ENCODE measurements around the gene DNAH7. TPM values are rescaled to one million over a fixed set of nuclear protein-coding genes. Genes with fewer than 3 reads are reported as not detected.

DNAH7 gene
- total and polyA plus RNA-seq, 2 of the 4 experiments (the other 2 are of a cell fraction): 0.22 to 0.36 TPM

DNA sequence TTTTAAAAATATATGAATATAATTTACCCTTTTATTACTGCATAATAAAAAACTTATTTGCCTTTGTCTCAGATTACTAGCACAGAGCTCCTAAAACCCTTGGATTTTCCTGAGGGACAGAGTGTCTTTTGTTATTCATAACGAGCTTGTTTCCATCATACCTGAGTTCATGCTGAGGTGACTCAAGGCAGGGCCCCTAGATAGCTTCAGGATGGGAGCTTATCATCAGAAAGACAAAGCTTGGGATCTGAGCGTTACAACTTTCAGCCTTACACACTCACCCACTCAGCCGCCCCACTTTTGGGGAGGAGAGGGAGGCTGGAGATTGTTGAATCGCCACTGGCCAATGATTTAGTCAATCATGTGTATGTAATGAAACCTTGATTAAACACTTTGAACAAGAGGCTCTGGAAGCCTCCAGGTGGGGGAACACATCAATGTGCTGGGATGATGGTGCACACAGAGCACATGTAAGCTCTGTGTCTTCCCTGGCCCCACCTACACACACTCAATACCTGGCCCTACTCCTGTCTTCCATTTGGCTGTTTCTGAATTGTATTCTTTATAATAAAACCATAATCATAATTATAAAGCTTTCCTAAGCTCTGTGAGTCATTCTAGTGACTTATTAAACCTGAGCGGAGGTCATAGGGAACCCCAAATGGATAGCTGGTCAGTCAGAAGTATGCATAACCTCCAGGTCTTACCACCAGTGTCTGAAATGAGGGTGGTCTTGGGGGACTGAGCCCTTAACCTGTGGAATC lies 28.5 kb upstream of the DNAH7 start:
- ATAC-seq (ENCODE audit: low read depth): no peak
- no peaks in the 10 kb centered on the region for H3K79me1 ChIP-seq (ENCODE audit: low read depth in 1 of 2, low read length in 2 of 2)
- no peaks in the 10 kb centered on the region for H3K9me3 ChIP-seq (ENCODE audit: control insufficient read depth, insufficient read depth, low read length)
- H2BK20ac ChIP-seq (ENCODE audit: low read depth, low read length): no peak overlapping the region
- no peaks in the 10 kb centered on the region for H3K36me3 ChIP-seq (ENCODE audit: control insufficient read depth, insufficient read depth, low read length)
- TF ChIP-seq, protein P1, sequence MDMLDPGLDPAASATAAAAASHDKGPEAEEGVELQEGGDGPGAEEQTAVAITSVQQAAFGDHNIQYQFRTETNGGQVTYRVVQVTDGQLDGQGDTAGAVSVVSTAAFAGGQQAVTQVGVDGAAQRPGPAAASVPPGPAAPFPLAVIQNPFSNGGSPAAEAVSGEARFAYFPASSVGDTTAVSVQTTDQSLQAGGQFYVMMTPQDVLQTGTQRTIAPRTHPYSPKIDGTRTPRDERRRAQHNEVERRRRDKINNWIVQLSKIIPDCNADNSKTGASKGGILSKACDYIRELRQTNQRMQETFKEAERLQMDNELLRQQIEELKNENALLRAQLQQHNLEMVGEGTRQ (IDR thresholded peaks at IDR 0.05; ENCODE audit: low read depth, low read length): no peak
- TF ChIP-seq MXI1 (IDR thresholded peaks at IDR 0.05; ENCODE audit: borderline replicate concordance, low read depth, low read length) (no peak), ELK1 (IDR thresholded peaks at IDR 0.05; ENCODE audit: borderline replicate concordance, low read depth, low read length) (no peak), RCOR1 (IDR thresholded peaks at IDR 0.05; ENCODE audit: insufficient replicate concordance, low read length) (no peak), SMC3 (IDR thresholded peaks at IDR 0.05; ENCODE audit: low read depth, low read length) (no peak), FOS (IDR thresholded peaks at IDR 0.05; ENCODE audit: low read depth, low read length) (no peak), CEBPB (IDR thresholded peaks at IDR 0.05; ENCODE audit: low read depth, low read length) (no peak), NFE2L2 (IDR thresholded peaks at IDR 0.05; ENCODE audit: low read depth, low read length) (no peak), RAD21 (IDR thresholded peaks at IDR 0.05; ENCODE audit: low read length) (no peak), CHD1 (IDR thresholded peaks at IDR 0.05; ENCODE audit: low read depth, low read length) (no peak), RFX5 (IDR thresholded peaks at IDR 0.05; ENCODE audit: low read depth, low read length) (no peak), MAZ (IDR thresholded peaks at IDR 0.05; ENCODE audit: borderline replicate concordance, low read depth, low read length) (no peak), CTCF (conservative IDR thresholded peaks at IDR 0.05; ENCODE audit: low read depth, low read length) (no peak), POLR2A (IDR thresholded peaks at IDR 0.05; ENCODE audit: low read depth, low read length) (no peak), BHLHE40 (IDR thresholded peaks at IDR 0.05; ENCODE audit: low read depth, low read length) (no peak), MAFK (IDR thresholded peaks at IDR 0.05; ENCODE audit: low read depth, low read length) (no peak)
- dilution Hi-C loops (cut with HindIII; ENCODE audit: low sequenced_read_pairs, unreplicated experiment) (no loop called here), intact Hi-C loops (cut with micrococcal nuclease) (no loop called here), in situ Hi-C loops (cut with MboI; ENCODE audit: low sequenced_read_pairs) (loop anchor here (25.0 kb wide), 1 partner anchor 340 kb away; no protein-coding TSS in a partner anchor)
- no peak overlapping the region for H3K4me2 ChIP-seq (ENCODE audit: low read depth, low read length)
- no peak overlapping the region for H3K56ac ChIP-seq (ENCODE audit: extremely low read depth, insufficient read depth, low read length)
- no CpG with 5 or more reads among the region's 5 CpGs for WGBS, 2 experiments (ENCODE audit: extremely low coverage in 2 of 2, insufficient read length in 1 of 2)
- H3K23ac ChIP-seq (ENCODE audit: low read depth, low read length): no peak overlapping the region
- no peak overlapping the region for H2AK9ac ChIP-seq (replicated peaks; ENCODE audit: low read depth, low read length, poor library complexity)
- H3K4me1 ChIP-seq (ENCODE audit: control insufficient read depth, insufficient read depth, low read length): peaks cover 6% of the 10 kb centered on the region; the same call in 1 of the 2 replicates
- ChIA-PET POLR2A (ENCODE audit: unreplicated experiment) (no interaction called here), CTCF (no interaction called here)
- no peak overlapping the region for H4K91ac ChIP-seq (ENCODE audit: insufficient read depth, low read depth, low read length)
- H4K5ac ChIP-seq (ENCODE audit: low read depth, low read length): no peak overlapping the region
- H3K27ac ChIP-seq (ENCODE audit: insufficient read depth, low read length): no peak overlapping the region
- H2AFZ ChIP-seq (replicated peaks; ENCODE audit: low read length, poor library complexity): no peak overlapping the region
- H2BK5ac ChIP-seq (ENCODE audit: low read depth, low read length, poor library complexity, severe bottlenecking): no peak overlapping the region
- H2BK15ac ChIP-seq (ENCODE audit: low read depth, low read length): no peak overlapping the region
- H3K4ac ChIP-seq (ENCODE audit: low read depth, low read length): no peak overlapping the region
- BruUV-seq (replicated peaks): no TSS peak
- no peak overlapping the region for H3K18ac ChIP-seq (ENCODE audit: low read depth, low read length)
- H3K27me3 ChIP-seq (ENCODE audit: control insufficient read depth, insufficient read depth, low read length): 0 out of 2 replicates have a peak, but pooled peaks cover 2% of the 10 kb centered on the region
- H3K4me3 ChIP-seq (ENCODE audit: insufficient read depth, low read depth, low read length): no peak overlapping the region
- no peak overlapping the region for H2AK5ac ChIP-seq (ENCODE audit: low read depth, low read length)
- H3K14ac ChIP-seq (replicated peaks; ENCODE audit: low read depth, low read length): no peak overlapping the region
- no peak for DNase-seq
- no peak overlapping the region for H3K9ac ChIP-seq (ENCODE audit: low read depth, low read length)
- H3K9me1 ChIP-seq (ENCODE audit: insufficient read depth, low read length): peaks cover 8% of the 10 kb centered on the region; the same call in 1 of the 2 replicates
- no peak overlapping the region for H4K8ac ChIP-seq (ENCODE audit: low read depth in 2 of 2, low read length in 2 of 2)
- no peak overlapping the region for H2BK120ac ChIP-seq (ENCODE audit: low read depth, low read length)
- H4K20me1 ChIP-seq (ENCODE audit: insufficient read depth, low read length): no peaks in the 10 kb centered on the region

Measured in IMR-90 (cell line).